Measurements from ENCODE around the gene OTOG. TPM values are rescaled to one million over a fixed set of nuclear protein-coding genes. Genes with fewer than 3 reads are reported as not detected.

Gene OTOG
- total RNA-seq, 1 experiment from 2014 or later, result not detected

DNA sequence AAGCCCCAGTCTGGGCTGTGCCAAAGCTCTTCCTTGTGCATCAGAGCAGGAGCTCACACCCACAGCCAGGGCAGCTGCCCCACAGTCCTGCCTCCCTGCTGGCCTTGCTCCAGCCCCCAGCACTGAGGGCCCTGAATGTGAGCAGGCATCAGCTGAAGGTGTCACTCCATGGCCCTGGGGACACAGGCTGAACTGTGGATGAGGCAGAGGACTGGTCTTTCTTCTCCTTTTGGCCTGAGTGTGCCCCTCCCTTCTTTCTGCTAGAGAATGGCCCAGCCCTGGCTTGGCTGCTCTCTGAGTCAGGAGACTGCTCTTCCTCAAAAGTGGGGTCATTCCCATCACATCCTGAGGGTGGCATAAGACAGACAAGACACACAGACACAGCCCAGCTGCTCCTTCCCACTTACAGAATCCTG is 16.2 kb downstream of the OTOG start:
- no peaks in the 10 kb centered on the region for H3K27me3 ChIP-seq
- H3K4me3 ChIP-seq, result no peak overlapping the region
- H3K9me3 ChIP-seq, result no peaks in the 10 kb centered on the region
- DNase-seq, result peak; percentile 6
- H3K36me3 ChIP-seq, result no peaks in the 10 kb centered on the region

DNA sequence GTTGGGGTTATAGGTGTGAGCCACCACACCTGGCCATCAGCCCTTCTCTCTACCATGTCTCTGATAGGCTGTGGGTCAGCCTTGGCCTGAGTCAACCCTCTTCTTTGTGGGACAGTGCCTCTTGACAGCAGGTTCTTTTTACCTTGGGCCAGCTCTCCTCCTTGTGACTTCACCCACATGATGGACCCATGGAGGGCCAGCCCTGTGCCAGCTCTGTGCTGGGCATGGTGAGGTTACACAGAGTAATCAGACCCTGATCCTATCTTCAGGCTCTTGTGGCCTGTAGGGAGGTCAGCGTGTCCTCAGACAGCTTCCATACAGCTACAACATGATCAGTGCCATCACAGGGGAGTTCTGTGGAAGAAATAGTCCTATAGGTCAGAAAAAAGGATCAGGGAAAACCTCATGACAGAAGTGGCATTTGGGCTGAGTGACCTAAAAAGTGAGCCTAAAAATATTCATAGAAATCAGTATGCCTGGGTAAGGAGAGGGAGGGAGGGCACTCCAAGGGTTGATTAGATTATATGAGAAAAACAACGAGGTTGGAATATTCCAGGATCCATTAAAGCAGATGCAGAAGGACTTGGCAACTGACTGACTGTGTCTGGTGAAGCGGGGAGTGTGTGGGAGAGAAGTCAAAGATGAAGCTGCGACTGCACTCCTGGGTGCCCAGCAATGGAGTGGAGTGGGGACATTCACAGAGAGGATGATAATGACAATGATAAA is 17.1 kb downstream of the OTOG start:
- DNase-seq, result no peak
- no peak overlapping the region for H3K4me3 ChIP-seq
- H3K27me3 ChIP-seq, result no peaks in the 10 kb centered on the region
- H3K9me3 ChIP-seq, result no peaks in the 10 kb centered on the region
- H3K36me3 ChIP-seq, result no peaks in the 10 kb centered on the region

DNA sequence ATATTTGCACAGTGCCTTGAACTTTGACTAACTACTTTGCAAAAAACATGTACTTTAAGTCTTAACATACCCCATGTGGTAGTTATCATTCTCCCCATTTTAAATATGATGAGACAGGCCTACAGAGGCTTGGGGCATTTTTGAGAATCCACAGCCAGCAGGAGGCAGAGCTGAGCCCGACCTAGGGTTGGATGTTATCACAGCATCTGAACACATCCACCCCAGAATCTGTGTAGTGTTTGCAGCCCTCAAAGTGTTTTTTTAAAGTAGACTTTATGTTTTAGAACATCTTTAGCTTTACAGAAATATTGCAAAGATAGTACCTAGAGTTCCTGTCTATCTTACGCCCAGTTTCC is 17.6 kb downstream of the OTOG start:
- H3K27me3 ChIP-seq, result no peaks in the 10 kb centered on the region
- H3K36me3 ChIP-seq, result no peaks in the 10 kb centered on the region
- no peak for DNase-seq
- no peaks in the 10 kb centered on the region for H3K9me3 ChIP-seq
- no peak overlapping the region for H3K4me3 ChIP-seq

DNA sequence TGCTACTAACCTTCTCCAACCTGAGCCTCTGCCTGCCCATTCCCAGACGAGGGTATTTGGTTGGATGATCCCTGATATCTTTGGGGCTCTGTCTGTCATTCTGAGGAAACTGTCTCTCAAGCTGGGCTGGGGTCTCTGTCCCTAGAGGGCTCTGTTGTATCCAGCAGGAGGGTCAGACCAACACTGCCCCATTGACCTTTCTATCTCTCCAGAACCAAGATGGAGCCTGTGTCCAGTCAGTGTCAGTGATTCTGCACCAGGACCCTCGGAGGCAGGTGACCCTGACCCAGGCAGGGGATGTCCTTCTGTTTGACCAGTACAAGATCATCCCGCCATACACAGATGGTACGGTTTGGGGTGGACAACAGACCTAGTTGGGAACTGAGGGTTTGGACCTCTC is 21.9 kb downstream of the OTOG start:
- DNase-seq, result no peak
- Histone ChIP-seq H3K9me3 (no peaks in the 10 kb centered on the region), H3K36me3 (no peaks in the 10 kb centered on the region), H3K27me3 (no peaks in the 10 kb centered on the region), H3K4me3 (no peak overlapping the region)

DNA sequence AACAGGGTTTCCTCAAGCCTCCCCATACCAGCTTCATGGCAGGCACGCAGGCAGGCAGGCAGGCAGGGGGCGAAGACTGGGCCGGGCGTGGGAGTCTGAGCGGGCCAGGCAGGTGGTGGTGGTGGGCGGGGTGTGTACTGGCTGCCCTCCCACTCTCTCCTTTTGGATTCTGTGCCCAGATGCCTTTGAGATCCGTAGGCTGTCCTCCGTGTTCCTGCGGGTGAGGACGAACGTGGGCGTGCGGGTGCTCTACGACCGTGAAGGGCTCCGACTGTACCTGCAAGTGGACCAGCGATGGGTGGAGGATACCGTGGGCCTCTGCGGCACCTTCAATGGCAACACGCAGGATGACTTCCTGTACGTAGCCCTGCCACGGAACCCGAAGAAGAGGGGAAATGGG is 23.0 kb downstream of the OTOG start:
- Histone ChIP-seq H3K9me3 (no peaks in the 10 kb centered on the region), H3K27me3 (no peaks in the 10 kb centered on the region), H3K36me3 (no peaks in the 10 kb centered on the region), H3K4me3 (no peak overlapping the region)
- no peak for DNase-seq

DNA sequence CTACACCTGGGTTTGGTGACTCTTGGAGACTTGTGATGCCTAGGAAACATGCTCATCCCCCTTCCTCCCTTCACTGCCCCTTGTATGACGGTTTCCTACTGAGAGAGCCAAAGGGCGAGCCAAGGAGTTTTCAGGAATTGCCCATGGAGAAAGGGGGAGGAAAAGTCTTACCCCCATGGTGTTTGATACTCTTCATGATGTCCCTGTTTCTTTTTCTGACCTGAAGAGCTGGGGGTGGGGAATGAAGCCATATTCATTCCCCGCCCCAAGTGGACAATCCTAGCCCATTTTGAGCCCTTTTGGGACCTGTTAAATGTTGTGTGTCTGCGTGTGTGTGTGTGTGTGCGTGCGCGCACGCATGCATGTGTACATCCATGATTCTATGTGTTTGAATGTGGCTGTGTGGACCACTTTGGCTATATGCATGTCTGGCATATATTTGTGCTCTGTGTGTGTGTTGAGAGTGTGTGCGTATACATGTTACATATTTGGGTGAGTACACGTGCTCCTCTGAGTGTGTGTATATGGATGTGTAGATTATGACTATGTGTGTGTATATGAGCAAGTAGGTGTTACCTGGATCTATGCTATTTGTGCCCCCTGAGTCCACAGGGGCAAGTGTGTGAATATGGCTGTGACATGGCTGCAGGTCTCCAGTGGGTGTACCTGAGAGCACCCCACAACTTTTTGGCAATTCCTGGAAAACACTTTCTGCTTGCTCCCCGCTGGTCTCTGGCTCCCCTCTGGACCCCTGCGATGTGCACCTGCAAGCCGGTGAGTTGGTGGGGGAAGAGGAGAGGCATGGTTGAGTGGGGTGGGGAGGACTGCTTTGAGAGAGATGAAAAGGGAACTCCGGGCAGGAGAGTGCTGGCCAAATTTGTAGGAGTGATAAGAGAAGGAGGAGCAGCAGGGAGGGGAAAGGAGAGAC is 24.6 kb downstream of the OTOG start:
- H3K27me3 ChIP-seq, result no peaks in the 10 kb centered on the region
- DNase-seq, result no peak
- no peak overlapping the region for H3K4me3 ChIP-seq
- no peaks in the 10 kb centered on the region for H3K9me3 ChIP-seq
- no peaks in the 10 kb centered on the region for H3K36me3 ChIP-seq

DNA sequence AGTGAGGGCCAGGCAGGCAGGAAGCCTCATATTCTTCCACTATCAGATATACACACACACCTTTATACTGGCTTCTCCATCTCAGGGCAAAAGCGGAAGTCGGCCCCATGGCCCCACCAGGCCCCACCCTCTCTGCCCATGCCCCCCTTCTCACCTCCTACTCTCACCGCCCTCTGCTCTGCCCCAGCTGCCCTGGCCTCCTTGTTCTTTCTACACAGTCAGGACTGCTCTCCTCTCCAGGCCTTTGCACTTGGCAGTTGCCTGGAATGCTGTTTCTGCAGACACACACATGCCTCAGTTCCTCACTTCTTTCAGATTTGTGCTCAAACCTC is 25.3 kb downstream of the OTOG start:
- Histone ChIP-seq H3K27me3 (no peaks in the 10 kb centered on the region), H3K36me3 (no peaks in the 10 kb centered on the region), H3K4me3 (no peak overlapping the region), H3K9me3 (no peaks in the 10 kb centered on the region)
- DNase-seq, result no peak

DNA sequence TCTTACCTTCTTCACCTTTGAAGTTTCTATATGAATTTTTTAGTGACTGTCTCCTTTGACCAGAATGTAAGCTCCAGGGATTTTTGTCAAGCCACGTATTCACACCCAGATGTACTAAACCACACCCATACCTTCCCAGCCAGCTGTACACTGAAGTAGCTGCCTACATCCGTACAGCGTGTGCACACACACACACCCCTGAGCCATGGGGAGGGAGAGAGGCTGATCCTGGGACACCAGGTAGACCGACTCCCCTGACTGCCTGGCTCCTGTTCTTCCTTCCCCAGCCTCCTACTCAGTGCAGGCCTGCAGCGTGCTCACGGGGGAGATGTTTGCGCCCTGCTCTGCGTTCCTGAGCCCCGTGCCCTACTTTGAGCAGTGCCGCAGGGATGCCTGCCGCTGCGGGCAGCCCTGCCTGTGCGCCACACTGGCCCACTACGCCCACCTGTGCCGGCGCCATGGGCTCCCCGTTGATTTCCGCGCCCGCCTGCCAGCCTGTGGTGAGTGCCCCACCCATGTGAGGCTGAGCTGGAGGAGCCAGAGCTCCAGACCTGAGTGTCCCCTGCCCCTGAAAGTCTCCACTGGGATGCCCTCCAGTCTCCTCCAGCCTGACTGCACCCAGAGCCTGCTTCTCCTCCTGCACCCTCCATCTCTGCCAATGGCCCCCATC is 25.9 kb downstream of the OTOG start:
- no peak for DNase-seq
- H3K4me3 ChIP-seq, result no peak overlapping the region
- H3K9me3 ChIP-seq, result no peaks in the 10 kb centered on the region
- no peaks in the 10 kb centered on the region for H3K36me3 ChIP-seq
- no peaks in the 10 kb centered on the region for H3K27me3 ChIP-seq

DNA sequence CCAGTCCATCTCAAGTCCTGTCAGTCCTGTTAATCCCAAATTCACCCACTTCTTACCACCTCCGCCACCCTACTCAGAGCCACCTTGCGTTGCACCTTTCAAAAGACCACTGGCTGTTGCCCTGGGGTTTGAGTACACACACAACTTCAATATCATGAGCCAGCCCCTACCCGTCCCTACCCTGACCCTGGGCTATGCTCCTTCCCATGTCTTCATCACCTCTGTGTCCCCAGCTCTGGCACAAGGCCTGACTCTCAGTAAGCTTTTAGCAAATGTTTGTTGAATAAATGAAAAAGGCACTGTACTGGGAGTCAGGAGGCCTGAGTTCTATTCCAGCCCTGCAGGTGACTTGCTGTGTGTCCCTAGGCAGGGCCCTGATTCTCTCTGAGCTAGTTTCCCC is 26.5 kb downstream of the OTOG start:
- DNase-seq, result no peak
- no peaks in the 10 kb centered on the region for H3K36me3 ChIP-seq
- H3K9me3 ChIP-seq, result no peaks in the 10 kb centered on the region
- H3K4me3 ChIP-seq, result no peak overlapping the region
- no peaks in the 10 kb centered on the region for H3K27me3 ChIP-seq

DNA sequence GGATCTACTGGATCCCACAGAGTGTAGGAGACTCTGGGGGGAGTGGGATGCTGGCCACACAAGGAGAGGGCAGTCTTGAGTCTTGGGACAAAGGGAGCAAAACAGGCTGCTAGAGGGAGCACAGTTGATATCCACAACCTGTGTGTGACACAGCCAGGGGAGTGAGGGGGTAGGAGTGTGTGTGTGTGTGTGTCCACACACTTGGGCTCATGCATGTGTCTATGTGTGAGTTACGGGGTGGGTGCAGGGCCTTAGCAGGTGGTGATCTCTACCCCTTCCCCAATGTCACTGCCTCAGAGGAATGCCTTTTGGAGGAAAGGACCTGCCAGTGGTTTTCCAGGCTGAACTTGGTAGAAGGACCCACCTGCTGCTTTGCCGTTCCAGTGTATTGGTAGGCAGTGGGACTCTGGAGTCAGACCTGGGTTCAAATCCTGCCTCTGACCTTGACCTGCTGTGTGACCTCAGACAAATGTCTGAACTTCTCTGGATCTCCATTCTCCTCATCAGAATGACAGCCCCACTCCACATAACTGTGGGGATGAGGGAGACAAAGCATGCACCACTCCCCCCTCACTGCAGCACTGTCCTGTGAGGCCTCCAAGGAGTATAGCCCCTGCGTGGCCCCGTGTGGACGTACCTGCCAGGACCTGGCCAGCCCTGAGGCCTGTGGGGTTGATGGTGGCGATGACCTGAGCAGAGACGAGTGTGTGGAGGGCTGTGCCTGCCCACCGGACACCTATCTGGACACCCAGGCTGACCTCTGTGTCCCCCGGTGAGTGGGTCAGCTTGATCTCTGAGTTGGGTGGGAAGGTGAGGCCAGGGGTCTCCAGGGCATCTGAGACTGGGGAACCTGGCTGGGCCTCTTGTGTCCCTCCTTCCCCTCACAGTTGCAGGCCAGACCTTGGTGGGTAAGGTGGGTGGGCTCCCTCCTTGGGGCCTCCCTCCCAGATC is 27.4 kb downstream of the OTOG start:
- Histone ChIP-seq H3K4me3 (no peak overlapping the region), H3K9me3 (no peaks in the 10 kb centered on the region), H3K27me3 (no peaks in the 10 kb centered on the region), H3K36me3 (no peaks in the 10 kb centered on the region)
- no peak for DNase-seq

DNA sequence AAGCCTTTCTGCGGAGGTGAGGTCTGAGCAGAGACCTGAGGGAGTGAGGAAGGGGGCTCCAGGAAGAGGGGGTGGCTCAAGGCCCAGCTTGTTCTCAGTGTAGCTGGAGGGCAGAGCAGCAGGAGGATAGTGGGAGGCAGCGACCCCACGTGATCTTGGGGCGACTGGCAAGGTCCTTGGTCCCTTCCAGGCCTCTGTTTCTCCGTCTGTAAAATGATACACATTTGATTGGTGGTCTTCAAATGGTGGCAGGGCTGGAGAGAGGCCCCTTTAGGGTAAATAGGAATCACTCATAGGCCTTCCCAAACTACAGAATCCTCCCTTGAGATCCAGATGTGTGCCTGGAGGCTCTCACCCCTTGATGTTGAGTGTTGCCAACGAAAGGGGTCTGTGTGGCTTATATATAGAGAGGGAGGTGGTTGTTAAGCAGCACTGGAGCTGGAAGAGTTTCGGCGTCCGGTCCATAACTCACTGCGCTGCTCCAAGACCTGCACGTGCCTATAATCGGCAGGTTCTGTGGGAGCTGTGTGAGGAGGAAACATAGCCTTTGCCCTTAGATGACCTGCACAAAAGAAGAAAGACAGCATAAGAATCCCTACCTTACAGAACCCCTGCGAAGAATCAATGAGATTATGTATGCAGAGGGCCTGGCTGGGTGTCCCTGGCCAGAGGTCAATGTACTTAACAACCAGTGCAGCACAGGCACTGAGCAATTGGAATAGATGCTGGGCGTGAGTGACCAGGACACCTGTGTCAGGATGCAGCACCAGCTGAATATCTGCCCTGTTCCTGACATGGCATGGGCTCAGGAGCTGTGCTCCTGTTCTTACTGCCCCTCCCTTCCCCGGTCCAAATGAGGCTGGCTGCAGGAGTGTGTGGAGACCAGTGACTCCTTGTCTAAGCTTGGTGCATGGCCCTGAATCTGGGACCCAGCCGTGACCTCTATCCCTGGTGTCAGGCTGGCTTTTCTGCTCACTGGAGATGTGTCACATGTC is 28.7 kb downstream of the OTOG start:
- Histone ChIP-seq H3K36me3 (no peaks in the 10 kb centered on the region), H3K4me3 (no peak overlapping the region), H3K27me3 (no peaks in the 10 kb centered on the region), H3K9me3 (no peaks in the 10 kb centered on the region)
- DNase-seq, result no peak

DNA sequence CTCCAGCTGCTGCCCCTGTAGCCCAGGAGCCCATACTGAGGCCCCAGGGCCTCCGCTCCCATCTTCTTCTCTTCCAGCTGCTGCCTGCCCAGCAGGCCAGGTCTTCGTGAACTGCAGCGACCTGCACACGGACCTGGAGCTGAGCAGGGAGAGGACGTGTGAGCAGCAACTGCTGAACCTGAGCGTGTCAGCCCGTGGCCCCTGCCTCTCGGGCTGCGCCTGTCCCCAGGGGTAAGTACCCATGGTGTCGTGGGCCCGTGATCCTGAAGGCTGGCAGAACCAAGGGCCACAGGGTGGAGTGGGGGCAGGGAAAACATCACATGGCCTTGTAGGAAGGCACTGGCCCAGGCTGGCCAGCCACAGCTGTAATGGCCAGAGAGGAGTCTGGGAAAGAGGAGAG is 31.2 kb downstream of the OTOG start:
- H3K9me3 ChIP-seq, result no peaks in the 10 kb centered on the region
- no peaks in the 10 kb centered on the region for H3K27me3 ChIP-seq
- H3K4me3 ChIP-seq, result no peak overlapping the region
- DNase-seq, result no peak
- no peaks in the 10 kb centered on the region for H3K36me3 ChIP-seq

DNA sequence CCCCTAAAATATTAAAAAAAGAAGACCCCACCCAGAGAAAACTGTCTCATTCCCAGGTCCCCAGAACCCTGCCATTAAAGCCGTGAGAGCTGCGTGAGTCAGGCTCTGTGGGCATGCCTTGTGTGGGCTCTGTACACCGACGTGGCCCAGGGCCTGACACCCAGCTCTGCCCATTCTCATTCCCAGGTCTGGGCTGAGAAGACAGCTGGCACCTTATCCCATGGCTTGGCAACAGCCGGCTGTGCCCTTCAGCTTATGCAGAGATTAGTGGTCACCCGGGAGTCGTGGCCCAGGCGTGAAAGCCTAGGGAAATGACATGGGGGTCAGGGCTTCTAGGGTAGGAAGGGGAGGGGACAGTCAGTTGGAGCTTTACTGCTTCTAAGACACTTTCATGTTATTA is 31.9 kb downstream of the OTOG start:
- Histone ChIP-seq H3K4me3 (no peak overlapping the region), H3K9me3 (no peaks in the 10 kb centered on the region), H3K27me3 (no peaks in the 10 kb centered on the region), H3K36me3 (no peaks in the 10 kb centered on the region)
- no peak for DNase-seq

DNA sequence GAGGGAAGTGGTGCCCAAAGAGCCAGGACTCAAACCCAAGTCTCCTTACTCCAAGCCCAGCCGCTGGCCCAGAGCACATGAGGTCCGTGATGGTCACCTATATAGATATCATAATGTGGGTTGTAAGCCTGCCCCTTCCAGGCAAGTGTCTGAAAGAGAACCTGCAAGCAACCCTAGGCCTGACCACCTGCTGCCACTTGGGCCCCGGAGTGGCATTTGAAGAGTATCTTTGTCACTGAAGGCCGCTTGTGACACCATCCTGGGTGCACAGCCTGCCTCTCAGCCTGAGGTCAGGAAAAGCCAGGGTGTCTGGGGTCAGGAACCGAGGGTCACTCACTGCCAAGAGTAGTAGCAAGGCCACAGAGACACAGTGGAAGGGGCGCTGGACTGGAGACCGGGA is 32.4 kb downstream of the OTOG start:
- Histone ChIP-seq H3K27me3 (no peaks in the 10 kb centered on the region), H3K9me3 (no peaks in the 10 kb centered on the region), H3K4me3 (no peak overlapping the region), H3K36me3 (no peaks in the 10 kb centered on the region)
- DNase-seq, result no peak

DNA sequence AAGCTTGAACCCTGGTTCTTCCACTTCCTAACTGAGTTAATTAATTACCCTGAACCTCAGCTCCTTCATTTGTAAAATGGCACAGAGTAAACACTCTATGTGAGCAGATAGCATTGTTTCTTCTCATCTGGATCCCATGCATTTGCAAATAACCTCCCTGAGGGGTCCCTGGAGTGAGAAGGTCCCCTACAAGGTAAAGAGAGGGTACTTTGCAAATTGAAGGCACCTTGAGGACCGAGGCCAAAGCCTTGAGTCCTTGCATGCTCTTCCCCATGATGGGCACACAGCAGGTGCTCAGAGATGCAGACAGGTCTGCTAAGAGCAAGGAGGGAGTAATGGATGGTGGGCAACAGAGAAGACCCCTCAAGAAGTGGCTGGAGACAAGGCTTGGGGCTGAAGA is 33.2 kb downstream of the OTOG start:
- Histone ChIP-seq H3K9me3 (no peaks in the 10 kb centered on the region), H3K27me3 (no peaks in the 10 kb centered on the region), H3K4me3 (no peak overlapping the region), H3K36me3 (no peaks in the 10 kb centered on the region)
- DNase-seq, result no peak
